PC-3 (cell line): Measurements from ENCODE around the gene CXADR. TPM values are rescaled to one million over a fixed set of nuclear protein-coding genes. Genes with fewer than 3 reads are reported as not detected.

ENCODE experiments used
- ATAC-seq: fragments of 200-7000 bp; cut with Tn5 transposase; 2 replicates; pipeline ENCODE4 v1.9.1; 2020; ENCODE audit warnings: mild to moderate bottlenecking, moderate library complexity
- BruUV-seq: library from RNA; stranded (reverse); fragments of 400-500 nt; replicated peaks from 2 replicates; lab custom pipeline; 2021; lab: Mats Ljungman, UMichigan
- CTCF ChIA-PET: fragments of 300-600 bp; sonication (Branson Sonifier 250); formaldehyde crosslinking; loops from one replicate; lab custom pipeline; 2022; ENCODE audit warnings: antibody characterized with exemption; lab: Charles Lee
- POLR2A ChIA-PET: fragments of 300-600 bp; sonication (Branson Sonifier 250); formaldehyde crosslinking; loops from one replicate; lab custom pipeline; 2022; ENCODE audit warnings: antibody characterized with exemption; ENCODE audit not compliant: unreplicated experiment; lab: Charles Lee
- DNase-seq: peaks from one replicate; pipeline ENCODE4 v3.0.0-alpha.2; 2015
- H2AFZ ChIP-seq: fragments of 300-600 bp; sonication (generic); 2 replicates; pipeline ENCODE4 v1.6.0; 2016; ENCODE audit warnings: antibody characterized with exemption, low read length
- H3F3A ChIP-seq: fragments of 300-600 bp; sonication (generic); one replicate; pipeline ENCODE4 v1.6.0; 2017; ENCODE audit warnings: antibody characterized with exemption, low read length, control low read depth, mild to moderate bottlenecking; ENCODE audit not compliant: unreplicated experiment
- H3K27ac ChIP-seq: fragments of 300-600 bp; sonication (generic); 2 replicates; pipeline ENCODE4 v1.5.1; 2016; ENCODE audit warnings: mild to moderate bottlenecking, low read length
- H3K27me3 ChIP-seq: fragments of 300-600 bp; sonication (generic); 2 replicates; pipeline ENCODE4 v1.6.1; 2016; ENCODE audit warnings: low read length, mixed read lengths
- H3K36me3 ChIP-seq: fragments of 300-600 bp; sonication (generic); 2 replicates; pipeline ENCODE4 v1.6.1; 2016; ENCODE audit warnings: low read depth, mixed run types, low read length, mixed read lengths
- H3K4me1 ChIP-seq: fragments of 300-600 bp; sonication (generic); 2 replicates; pipeline ENCODE4 v1.5.1; 2016; ENCODE audit warnings: low read length; ENCODE audit not compliant: insufficient read depth
- H3K4me2 ChIP-seq: fragments of 300-600 bp; sonication (generic); 2 replicates; pipeline ENCODE4 v1.6.0; 2016; ENCODE audit warnings: low read length
- H3K4me3 ChIP-seq: fragments of 300-600 bp; sonication (generic); 2 replicates; pipeline ENCODE4 v1.5.1; 2016; ENCODE audit warnings: mild to moderate bottlenecking, low read length, mixed read lengths
- H3K79me2 ChIP-seq: fragments of 300-600 bp; sonication (generic); 2 replicates; pipeline ENCODE4 v1.6.1; 2017; ENCODE audit warnings: low read length, mixed read lengths
- H3K9ac ChIP-seq: fragments of 300-600 bp; sonication (generic); 2 replicates; pipeline ENCODE4 v1.6.0; 2016; ENCODE audit warnings: mild to moderate bottlenecking, low read length
- H3K9me2 ChIP-seq: fragments of 300-600 bp; sonication (generic); replicated peaks from 2 replicates; pipeline ENCODE4 v1.6.1; 2016; ENCODE audit warnings: mixed run types, low read length, mixed read lengths
- H3K9me3 ChIP-seq: fragments of 300-600 bp; sonication (generic); 2 replicates; pipeline ENCODE4 v1.6.1; 2016; ENCODE audit warnings: low read length, mixed read lengths
- H4K20me1 ChIP-seq: fragments of 300-600 bp; sonication (generic); 2 replicates; pipeline ENCODE4 v1.6.1; 2016; ENCODE audit warnings: low read length, mixed read lengths
- EZH2 ChIP-seq: fragments of 300-600 bp; sonication (generic); IDR thresholded peaks from one replicate; pipeline ENCODE4 v1.6.1; 2017; ENCODE audit warnings: antibody characterized with exemption, mild to moderate bottlenecking, low read length; ENCODE audit not compliant: unreplicated experiment
- EZH2phosphoT487 ChIP-seq: fragments of 300-600 bp; sonication (generic); IDR thresholded peaks from 2 replicates; pipeline ENCODE4 v1.6.1; 2018; ENCODE audit warnings: mild to moderate bottlenecking, antibody characterized with exemption, low read length, borderline replicate concordance
- intact Hi-C: fragments of 100-400 bp; cut with micrococcal nuclease; formaldehyde crosslinking; loops from 2 replicates; pipeline ENCODE4 v1.9.0; 2023
- total RNA-seq: library from RNA; depleted of rRNA; stranded (reverse); fragments of >200 nt; gene quantifications from 2 replicates; pipeline ENCODE4 v1.2.3, GENCODE V29; 2014
- TF ChIP-seq, protein P1 (sequence below): fragments of 300-600 bp; sonication (generic); conservative IDR thresholded peaks from 2 replicates; pipeline ENCODE4 v1.5.1; 2017; ENCODE audit warnings: antibody characterized with exemption, low read depth, mild to moderate bottlenecking, low read length

The CXADR gene
- total RNA-seq, 1 experiment from 2014 or later: 11.2 TPM

DNA sequence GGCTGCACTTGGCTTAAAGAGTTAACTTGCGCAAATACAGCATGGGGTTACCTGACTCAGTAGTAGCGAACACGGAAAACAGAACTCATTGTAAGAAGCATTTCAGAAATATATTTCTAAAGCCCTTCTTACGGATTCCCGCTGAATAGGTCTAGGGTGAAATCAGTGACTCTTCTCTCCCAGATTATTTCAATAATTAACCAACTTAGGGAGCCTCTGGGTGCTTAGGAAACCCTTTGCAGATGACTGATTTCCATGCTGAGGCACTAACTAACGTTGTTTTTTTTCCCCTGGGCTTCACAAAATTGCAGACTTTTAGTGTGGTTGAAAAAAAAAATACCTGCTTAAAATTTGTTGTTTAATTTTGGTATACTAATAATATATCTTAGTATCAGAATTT lies 59.6 kb downstream of the CXADR start:
- intact Hi-C loops: no loop called here

DNA sequence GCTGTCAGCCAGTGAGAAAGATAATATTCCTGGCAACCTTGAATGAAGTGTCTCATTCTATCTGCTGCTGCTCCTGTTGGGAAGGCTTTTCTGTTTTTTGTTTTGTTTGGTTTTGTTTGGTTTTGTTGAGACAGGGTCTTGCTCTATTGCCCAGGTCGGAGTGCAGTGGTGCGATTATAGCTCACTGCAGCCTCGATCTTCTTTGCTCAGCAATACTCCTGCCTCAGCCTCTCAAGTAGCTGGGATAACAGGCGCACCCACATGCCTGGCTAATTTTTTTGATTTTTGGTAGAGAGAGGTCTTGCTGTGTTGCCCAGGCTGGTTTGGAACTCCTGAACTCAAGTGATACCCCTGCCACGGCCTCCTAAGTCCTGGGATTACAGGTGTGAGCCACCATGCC lies 62.2 kb downstream of the CXADR start:
- Histone ChIP-seq H2AFZ (no peak overlapping the region), H3K4me2 (no peak overlapping the region), H3K27ac (no peak overlapping the region), H4K20me1 (no peaks in the 10 kb centered on the region), H3K4me3 (no peak overlapping the region), H3F3A (no peaks in the 10 kb centered on the region), H3K9me3 (no peaks in the 10 kb centered on the region), H3K79me2 (no peaks in the 10 kb centered on the region), H3K36me3 (no peaks in the 10 kb centered on the region), H3K9me2 (no peaks in the 10 kb centered on the region), H3K9ac (no peak overlapping the region), H3K27me3 (0 out of 2 replicates have a peak, but pooled peaks cover 3% of the 10 kb centered on the region), H3K4me1 (no peaks in the 10 kb centered on the region)
- BruUV-seq: no TSS peak
- POLR2A ChIA-PET: no interaction called here
- CTCF ChIA-PET: no interaction called here
- intact Hi-C loops: no loop called here
- no peak for TF ChIP-seq EZH2
- no peak for TF ChIP-seq EZH2phosphoT487
- TF ChIP-seq, protein P1, sequence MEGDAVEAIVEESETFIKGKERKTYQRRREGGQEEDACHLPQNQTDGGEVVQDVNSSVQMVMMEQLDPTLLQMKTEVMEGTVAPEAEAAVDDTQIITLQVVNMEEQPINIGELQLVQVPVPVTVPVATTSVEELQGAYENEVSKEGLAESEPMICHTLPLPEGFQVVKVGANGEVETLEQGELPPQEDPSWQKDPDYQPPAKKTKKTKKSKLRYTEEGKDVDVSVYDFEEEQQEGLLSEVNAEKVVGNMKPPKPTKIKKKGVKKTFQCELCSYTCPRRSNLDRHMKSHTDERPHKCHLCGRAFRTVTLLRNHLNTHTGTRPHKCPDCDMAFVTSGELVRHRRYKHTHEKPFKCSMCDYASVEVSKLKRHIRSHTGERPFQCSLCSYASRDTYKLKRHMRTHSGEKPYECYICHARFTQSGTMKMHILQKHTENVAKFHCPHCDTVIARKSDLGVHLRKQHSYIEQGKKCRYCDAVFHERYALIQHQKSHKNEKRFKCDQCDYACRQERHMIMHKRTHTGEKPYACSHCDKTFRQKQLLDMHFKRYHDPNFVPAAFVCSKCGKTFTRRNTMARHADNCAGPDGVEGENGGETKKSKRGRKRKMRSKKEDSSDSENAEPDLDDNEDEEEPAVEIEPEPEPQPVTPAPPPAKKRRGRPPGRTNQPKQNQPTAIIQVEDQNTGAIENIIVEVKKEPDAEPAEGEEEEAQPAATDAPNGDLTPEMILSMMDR: no peak
- no peak for ATAC-seq
- DNase-seq: no peak

More for the DNA sequence above, 59.6 kb downstream of the CXADR start:
- BruUV-seq: no TSS peak
- Histone ChIP-seq H3K36me3 (no peaks in the 10 kb centered on the region), H2AFZ (no peak overlapping the region), H3K79me2 (no peaks in the 10 kb centered on the region), H3K9me3 (no peaks in the 10 kb centered on the region), H3K27ac (no peak overlapping the region), H3K4me2 (no peak overlapping the region), H4K20me1 (no peaks in the 10 kb centered on the region), H3K4me1 (no peaks in the 10 kb centered on the region), H3K9ac (no peak overlapping the region), H3F3A (no peaks in the 10 kb centered on the region), H3K9me2 (no peaks in the 10 kb centered on the region), H3K4me3 (no peak overlapping the region), H3K27me3 (0 out of 2 replicates have a peak, but pooled peaks cover 3% of the 10 kb centered on the region)
- ATAC-seq (no peak), DNase-seq (no peak)
- ChIA-PET CTCF (no interaction called here), POLR2A (no interaction called here)
- TF ChIP-seq, protein P1: no peak
- TF ChIP-seq EZH2 (no peak), EZH2phosphoT487 (no peak)

DNA sequence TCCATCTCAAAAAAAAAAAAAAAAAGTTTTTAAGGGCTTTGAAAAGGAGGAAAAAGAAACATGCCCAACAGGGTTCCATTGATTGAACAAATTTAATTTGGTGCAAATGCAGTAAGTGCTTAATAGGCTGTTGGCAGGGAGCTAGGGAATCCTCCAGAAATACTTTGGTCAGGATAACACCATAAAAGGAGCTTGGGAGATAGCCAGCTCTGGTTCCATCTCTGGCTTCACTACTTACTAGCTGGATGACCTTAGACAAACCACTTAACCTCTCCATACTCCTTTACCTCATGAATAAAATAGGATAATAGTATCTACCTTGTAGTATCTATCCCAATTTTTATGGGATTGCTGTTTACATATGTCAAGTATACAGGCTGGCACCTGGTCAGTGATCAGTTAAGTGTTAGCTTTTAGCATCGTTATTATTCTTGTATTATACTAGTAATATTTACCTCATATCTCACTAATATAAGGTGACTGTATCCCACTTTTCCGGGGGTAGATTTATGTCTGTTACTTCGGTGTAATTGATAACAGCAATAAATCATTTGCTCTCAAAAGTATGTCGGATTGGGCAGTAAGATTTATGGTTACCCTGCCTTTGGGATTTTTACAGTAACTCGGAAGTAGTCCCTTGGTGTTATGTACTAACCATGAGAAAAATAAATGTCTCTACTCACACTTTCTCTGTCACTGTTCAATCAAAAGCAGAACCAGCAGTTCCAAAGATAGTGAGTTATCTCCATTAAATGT lies 63.4 kb downstream of the CXADR start:
- no peaks in the 10 kb centered on the region for H3K9me3 ChIP-seq
- H3K4me2 ChIP-seq: no peak overlapping the region
- no peak overlapping the region for H3K4me3 ChIP-seq
- no peak for TF ChIP-seq EZH2
- TF ChIP-seq EZH2phosphoT487: no peak
- TF ChIP-seq, protein P1: no peak
- H3K27me3 ChIP-seq: 0 out of 2 replicates have a peak, but pooled peaks cover 3% of the 10 kb centered on the region
- no peak overlapping the region for H3K27ac ChIP-seq
- H3K9me2 ChIP-seq: no peaks in the 10 kb centered on the region
- H3K9ac ChIP-seq: no peak overlapping the region
- no peaks in the 10 kb centered on the region for H3F3A ChIP-seq
- intact Hi-C loops: no loop called here
- no peaks in the 10 kb centered on the region for H3K79me2 ChIP-seq
- no peaks in the 10 kb centered on the region for H4K20me1 ChIP-seq
- no peak for DNase-seq
- no peaks in the 10 kb centered on the region for H3K4me1 ChIP-seq
- BruUV-seq: no TSS peak
- POLR2A ChIA-PET: no interaction called here
- no peaks in the 10 kb centered on the region for H3K36me3 ChIP-seq
- no peak overlapping the region for H2AFZ ChIP-seq
- CTCF ChIA-PET: no interaction called here
- no peak for ATAC-seq
